AG04449 (cell line): ENCODE results near the gene ZBTB12.
"Not testable (repeated sequence)": the region's sequence is repeated elsewhere in the genome, so short reads cannot be mapped to it uniquely, and the experiment has no call there.

ENCODE experiments used
- CTCF ChIA-PET: fragments of 350-600 bp; formaldehyde crosslinking; extraction: SDS; loops from one replicate; lab custom pipeline; 2021; ENCODE audit warnings: antibody characterized with exemption; lab: Yijun Ruan, JAX
- POLR2A ChIA-PET: fragments of 400-600, 350-600 bp; formaldehyde crosslinking; extraction: SDS; loops from one replicate; lab custom pipeline; 2020; ENCODE audit warnings: antibody characterized with exemption, inconsistent platforms; lab: Yijun Ruan, JAX
- DNase-seq: peaks from one replicate; pipeline ENCODE4 v3.0.0-alpha.2; 2010; ENCODE audit warnings: low read depth, low spot score
- H3K4me3 ChIP-seq: 2 replicates; pipeline ENCODE4 v1.5.1; 2011; ENCODE audit warnings: low read depth, mild to moderate bottlenecking, control low read depth, low read length
- CTCF ChIP-seq: IDR thresholded peaks from one replicate; pipeline ENCODE4 v1.5.1; 2011; ENCODE audit warnings: mild to moderate bottlenecking, moderate library complexity, low read length, control low read depth, inconsistent platforms; ENCODE audit not compliant: insufficient read depth; ENCODE audit errors: missing control alignments

The ZBTB12 gene

GRCh38 chr6:31907158-31907813 is 5.4 kb upstream of the ZBTB12 start:
- TF ChIP-seq CTCF: no peak
- no peak for DNase-seq
- POLR2A ChIA-PET: interaction anchor here (1.1 kb wide), 1 partner anchor 10 kb away, joined by 3 read pairs; the partner anchor contains the start of gene EHMT2
- CTCF ChIA-PET: interaction anchor here (0.6 to 1.4 kb wide), 3 partner anchors 18 to 206 kb away, joined by 3 to 4 read pairs (median 3); no protein-coding TSS in a partner anchor
- H3K4me3 ChIP-seq: no peak overlapping the region

- POLR2A ChIA-PET: interaction anchor here (1.1 kb wide), 1 partner anchor 9 kb away, joined by 3 read pairs; the partner anchor contains the start of gene EHMT2
- DNase-seq, H3K4me3 ChIP-seq: not testable (repeated sequence)
- CTCF ChIA-PET: interaction anchor here (0.6 kb wide), 1 partner anchor 46 kb away, joined by 3 read pairs; no protein-coding TSS in a partner anchor
Observed at GRCh38 chr6:31906727-31907126, 4.8 kb upstream of the ZBTB12 start.

- POLR2A ChIA-PET: no interaction called here
- no peak for TF ChIP-seq CTCF
- DNase-seq: no peak
- CTCF ChIA-PET: interaction anchor here (6.6 kb wide), 1 partner anchor 46 kb away, joined by 35 read pairs; no protein-coding TSS in a partner anchor
- no peak overlapping the region for H3K4me3 ChIP-seq
Observed at GRCh38 chr6:31906122-31906521, 4.2 kb upstream of the ZBTB12 start.

- TF ChIP-seq CTCF: no peak
- DNase-seq: no peak
- H3K4me3 ChIP-seq: no peak overlapping the region
- POLR2A ChIA-PET: no interaction called here
- CTCF ChIA-PET: interaction anchor here (1.1 to 6.6 kb wide), 2 partner anchors 47 to 51 kb away, joined by 4 to 35 read pairs; no protein-coding TSS in a partner anchor
Observed at GRCh38 chr6:31905041-31905440, 3.2 kb upstream of the ZBTB12 start.

- ChIA-PET POLR2A (no interaction called here), CTCF (interaction anchor here (0.7 to 6.6 kb wide), 3 partner anchors 48 to 56 kb away, joined by 3 to 35 read pairs (median 4); no protein-coding TSS in a partner anchor)
- TF ChIP-seq CTCF: no peak
- no peak overlapping the region for H3K4me3 ChIP-seq
- no peak for DNase-seq
Observed at GRCh38 chr6:31903957-31904356, 2.1 kb upstream of the ZBTB12 start.

- DNase-seq: no peak
- TF ChIP-seq CTCF: no peak
- H3K4me3 ChIP-seq: peak overlapping the region; percentile 73
- POLR2A ChIA-PET: interaction anchor here (1.4 to 2.3 kb wide), 3 partner anchors 39 to 74 kb away, joined by 3 to 6 read pairs (median 5); partner anchors contain the start of genes HSPA1B and NEU1
- CTCF ChIA-PET: interaction anchor here (1.3 to 6.6 kb wide), 2 partner anchors 12 to 50 kb away, joined by 3 to 35 read pairs; no protein-coding TSS in a partner anchor
Observed at GRCh38 chr6:31901415-31901952, 402 bp downstream of the ZBTB12 start.
